Measurements from ENCODE around the gene DBNL. TPM values are rescaled to one million over a fixed set of nuclear protein-coding genes. Genes with fewer than 3 reads are reported as not detected.
"Not testable (repeated sequence)": the region's sequence is repeated elsewhere in the genome, so short reads cannot be mapped to it uniquely, and the experiment has no call there.

Gene DBNL
- polyA plus RNA-seq, 2 of the 4 experiments (the other 2 are of a cell fraction): 41.8 to 95.0 TPM

- H3K27ac ChIP-seq; H3K4me1 ChIP-seq; FAIRE-seq; POLR2A ChIA-PET; H3K9me3 ChIP-seq; CTCF ChIA-PET; H3K4me3 ChIP-seq; ATAC-seq; DNase-seq (ENCODE audit: low read depth in 1 of 2, low spot score in 1 of 2); H3K4me2 ChIP-seq: not testable (repeated sequence)
- WGBS (ENCODE audit: missing lambda C conversion rate): 58% methylated on average over 6 of the region's 6 CpGs
These were observed 12.5 kb upstream of the DBNL start for GRCh38 chr7:44032031-44032430.

GRCh38 chr7:44033971-44034844 lies 10.3 kb upstream of the DBNL start:
- ATAC-seq; H3K4me3 ChIP-seq; H3K9me3 ChIP-seq; FAIRE-seq; H3K4me2 ChIP-seq; POLR2A ChIA-PET; H3K4me1 ChIP-seq; DNase-seq (ENCODE audit: low read depth in 1 of 2, low spot score in 1 of 2); H3K27ac ChIP-seq; CTCF ChIA-PET: not testable (repeated sequence)
- 74% methylated on average over 17 of the region's 18 CpGs for WGBS (ENCODE audit: missing lambda C conversion rate)

GRCh38 chr7:44036364-44036763 lies 8.1 kb upstream of the DBNL start:
- 56% methylated on average over 5 of the region's 10 CpGs for WGBS (ENCODE audit: missing lambda C conversion rate)
- H3K4me2 ChIP-seq, H3K4me1 ChIP-seq, POLR2A ChIA-PET, H3K27ac ChIP-seq, H3K4me3 ChIP-seq, FAIRE-seq, CTCF ChIA-PET, H3K9me3 ChIP-seq: not testable (repeated sequence)
- ATAC-seq (peak; percentile 61 to 84), DNase-seq (ENCODE audit: low read depth in 1 of 2, low spot score in 1 of 2) (peak in 1 of 2 experiments; percentile 79)

GRCh38 chr7:44037951-44038350 lies 6.6 kb upstream of the DBNL start:
- H3K9me3 ChIP-seq; H3K27ac ChIP-seq; H3K4me1 ChIP-seq; POLR2A ChIA-PET; CTCF ChIA-PET; H3K4me3 ChIP-seq; DNase-seq (ENCODE audit: low read depth in 1 of 2, low spot score in 1 of 2); FAIRE-seq; H3K4me2 ChIP-seq: not testable (repeated sequence)
- 0 out of 6 replicates have a peak, but pooled peaks of 1 of the 2 experiments have one; percentile 4 for ATAC-seq
- 27% methylated on average over 2 of the region's 2 CpGs for WGBS (ENCODE audit: missing lambda C conversion rate)

GRCh38 chr7:44038553-44038952 lies 5.9 kb upstream of the DBNL start:
- DNase-seq (ENCODE audit: low read depth in 1 of 2, low spot score in 1 of 2); FAIRE-seq; POLR2A ChIA-PET; CTCF ChIA-PET; H3K4me3 ChIP-seq; H3K4me1 ChIP-seq; H3K27ac ChIP-seq; H3K9me3 ChIP-seq; H3K4me2 ChIP-seq: not testable (repeated sequence)
- WGBS (ENCODE audit: missing lambda C conversion rate): 32% methylated on average over 4 of the region's 12 CpGs
- peak in 1 of 2 experiments; percentile 0; a peak in 2 of 6 replicates for ATAC-seq

GRCh38 chr7:44038961-44039558 lies 5.4 kb upstream of the DBNL start:
- peak; percentile 76 to 86 for ATAC-seq
- Histone ChIP-seq H3K4me2 (peak overlapping the region; percentile 76), H3K4me3 (peak overlapping the region; percentile 36; the same call in 2 of the 3 replicates)
- CTCF ChIA-PET, H3K9me3 ChIP-seq, H3K27ac ChIP-seq, POLR2A ChIA-PET, H3K4me1 ChIP-seq, FAIRE-seq: not testable (repeated sequence)
- 13% methylated on average over 10 of the region's 26 CpGs for WGBS (ENCODE audit: missing lambda C conversion rate)
- peak; percentile 64 to 86 for DNase-seq (ENCODE audit: low read depth in 1 of 2, low spot score in 1 of 2)

- H3K4me2 ChIP-seq: peak overlapping the region; percentile 77
- peak overlapping the region in 1 of 2 experiments; percentile 74; a peak in 2 of 6 replicates for H3K27ac ChIP-seq
- 67% methylated on average over 8 of the region's 40 CpGs for WGBS (ENCODE audit: missing lambda C conversion rate)
- H3K9me3 ChIP-seq; H3K4me3 ChIP-seq; FAIRE-seq; POLR2A ChIA-PET; CTCF ChIA-PET; H3K4me1 ChIP-seq; ATAC-seq; DNase-seq (ENCODE audit: low read depth in 1 of 2, low spot score in 1 of 2): not testable (repeated sequence)
These were observed 4.6 kb upstream of the DBNL start for GRCh38 chr7:44039800-44040492.

GRCh38 chr7:44040493-44040891 lies 4.0 kb upstream of the DBNL start:
- DNase-seq (ENCODE audit: low read depth in 1 of 2, low spot score in 1 of 2); FAIRE-seq; H3K9me3 ChIP-seq; H3K4me1 ChIP-seq; POLR2A ChIA-PET; CTCF ChIA-PET: not testable (repeated sequence)
- peak in 1 of 2 experiments; percentile 2; a peak in 2 of 6 replicates for ATAC-seq
- Histone ChIP-seq H3K27ac (peak overlapping the region; percentile 38 to 74; a peak in 3 of 6 replicates), H3K4me3 (peak overlapping the region; percentile 34; the same call in 2 of the 3 replicates), H3K4me2 (peak overlapping the region; percentile 77)
- peak; percentile 56; the same call in 1 of the 2 replicates for TF ChIP-seq E2F6 (IDR thresholded peaks at IDR 0.05; ENCODE audit: borderline replicate concordance, low read depth)
- peak; percentile 58 for TF ChIP-seq MAX (IDR thresholded peaks at IDR 0.05)
- WGBS (ENCODE audit: missing lambda C conversion rate): 0% methylated on average over 2 of the region's 46 CpGs

Data from A549 (cell line).